Neural cell (in vitro differentiated cells): ENCODE measurements around the gene HSD11B2.

ENCODE experiments used
- CTCF ChIP-seq: fragments of 450-650 bp; IDR thresholded peaks from 2 replicates; pipeline ENCODE4 v1.5.1; 2014; ENCODE audit warnings: antibody characterized with exemption, mild to moderate bottlenecking, moderate library complexity; ENCODE audit not compliant: poor library complexity, severe bottlenecking
- EP300 ChIP-seq: fragments of 450-650 bp; conservative IDR thresholded peaks from 2 replicates; pipeline ENCODE4 v1.6.1; 2014; ENCODE audit warnings: antibody characterized with exemption, mild to moderate bottlenecking, moderate library complexity; ENCODE audit not compliant: poor library complexity, severe bottlenecking
- EZH2 ChIP-seq: fragments of 200-600, 300-800 bp; shearing (Covaris generic), sonication (generic); IDR thresholded peaks from 2 replicates; pipeline ENCODE4 v1.6.1; 2014; ENCODE audit warnings: antibody characterized with exemption, low read length, borderline replicate concordance, mild to moderate bottlenecking; ENCODE audit not compliant: insufficient read depth, poor library complexity, severe bottlenecking
- POLR2AphosphoS5 ChIP-seq: IDR thresholded peaks from 2 replicates; pipeline ENCODE4 v1.6.1; 2012
- RAD21 ChIP-seq: fragments of 450-650 bp; conservative IDR thresholded peaks from 2 replicates; pipeline ENCODE4 v1.6.1; 2014; ENCODE audit warnings: antibody characterized with exemption, mild to moderate bottlenecking, moderate library complexity
- REST ChIP-seq: IDR thresholded peaks from 2 replicates; pipeline ENCODE4 v1.6.1; 2012; ENCODE audit warnings: borderline replicate concordance
- SMC3 ChIP-seq: fragments of 450-650 bp; conservative IDR thresholded peaks from 2 replicates; pipeline ENCODE4 v1.6.1; 2014; ENCODE audit warnings: antibody characterized with exemption, mild to moderate bottlenecking, moderate library complexity; ENCODE audit not compliant: poor library complexity
- TAF1 ChIP-seq: IDR thresholded peaks from 2 replicates; pipeline ENCODE4 v1.6.1; 2012; ENCODE audit warnings: low read depth

GRCh38 chr16:67386861-67387455 lies 44.0 kb upstream of the HSD11B2 start:
- TF ChIP-seq SMC3 = no peak
- TF ChIP-seq CTCF = no peak
- TF ChIP-seq TAF1 = no peak
- no peak for TF ChIP-seq EZH2
- TF ChIP-seq REST = no peak
- TF ChIP-seq POLR2AphosphoS5 = no peak
- no peak for TF ChIP-seq RAD21
- no peak for TF ChIP-seq EP300
